Mucosa of descending colon (tissue), 3 donors: Measurements from ENCODE around the gene VPS13D. TPM values are rescaled to one million over a fixed set of nuclear protein-coding genes. Genes with fewer than 3 reads are reported as not detected.

Experiments
- ATAC-seq: fragments of 200-7000 bp; cut with Tn5 transposase; one replicate; pipeline ENCODE4 v1.9.1; 2020; ENCODE audit warnings: mild to moderate bottlenecking, moderate library complexity
- DNase-seq, 3 donors: peaks; one replicate each; pipeline ENCODE4 v3.0.0-alpha.2; 2020
- H3K36me3 ChIP-seq: fragments of 200-600 bp; one replicate; pipeline ENCODE4 v1.8.0; 2021; ENCODE audit warnings: low read depth, mild to moderate bottlenecking
- H3K4me1 ChIP-seq: fragments of 200-600 bp; one replicate; pipeline ENCODE4 v1.8.0; 2021; ENCODE audit warnings: low read depth, mild to moderate bottlenecking
- H3K4me3 ChIP-seq: fragments of 200-600 bp; one replicate; pipeline ENCODE4 v1.8.0; 2021; ENCODE audit warnings: mild to moderate bottlenecking
- H3K9me3 ChIP-seq: fragments of 200-600 bp; one replicate; pipeline ENCODE4 v1.8.0; 2021; ENCODE audit warnings: mild to moderate bottlenecking
- CTCF ChIP-seq: fragments of 200-600 bp; IDR thresholded peaks from one replicate; pipeline ENCODE4 v1.8.0; 2022; ENCODE audit warnings: antibody characterized with exemption, mild to moderate bottlenecking
- intact Hi-C, 2 donors: fragments of 100-400 bp; cut with DNase I in 1 of 2; cut with micrococcal nuclease in 1 of 2; formaldehyde crosslinking; loops; one replicate each; pipeline versions ENCODE4 v1.11.0 to v1.11.1; 2022; cut with DNase I, micrococcal nuclease
- total RNA-seq, 3 donors: library from RNA; stranded (reverse); fragmentation: NEBNext Ultra II Directional in 2 of 3; extraction: Animal tissue kit (Norgen Biotek cat#: 25700) in 2 of 3; gene quantifications; one replicate each; pipeline versions ENCODE4 v1.2.1 to v1.2.4, GENCODE V29; 2021 to 2023
- donor health status: DM: no; HTN: no; CAD: no; lungs with moderate emphysema.
- donor health status: DM: no; HTN: no; CAD: no.
- donor health status: DM: no; HTN: yes; CAD: no.

Gene VPS13D
- total RNA-seq, 3 donors from 2014 or later, result 70.1 to 96.6 (median 96.6) TPM

- no peak for ATAC-seq
- Histone ChIP-seq H3K4me1 (no peaks in the 10 kb centered on the region), H3K9me3 (no peaks in the 10 kb centered on the region), H3K36me3 (no peaks in the 10 kb centered on the region), H3K4me3 (no peak overlapping the region)
- TF ChIP-seq CTCF, result no peak
- intact Hi-C loops, result no loop called here
- no peak for DNase-seq
Measured at GRCh38 chr1:12356004-12356890, 126.4 kb downstream of the VPS13D start.

- no peak for ATAC-seq
- Histone ChIP-seq H3K36me3 (no peaks in the 10 kb centered on the region), H3K4me1 (no peaks in the 10 kb centered on the region), H3K4me3 (no peak overlapping the region), H3K9me3 (no peaks in the 10 kb centered on the region)
- intact Hi-C loops, result no loop called here
- DNase-seq, result no peak
- no peak for TF ChIP-seq CTCF
Measured at GRCh38 chr1:12358499-12358898, 128.7 kb downstream of the VPS13D start.

DNA sequence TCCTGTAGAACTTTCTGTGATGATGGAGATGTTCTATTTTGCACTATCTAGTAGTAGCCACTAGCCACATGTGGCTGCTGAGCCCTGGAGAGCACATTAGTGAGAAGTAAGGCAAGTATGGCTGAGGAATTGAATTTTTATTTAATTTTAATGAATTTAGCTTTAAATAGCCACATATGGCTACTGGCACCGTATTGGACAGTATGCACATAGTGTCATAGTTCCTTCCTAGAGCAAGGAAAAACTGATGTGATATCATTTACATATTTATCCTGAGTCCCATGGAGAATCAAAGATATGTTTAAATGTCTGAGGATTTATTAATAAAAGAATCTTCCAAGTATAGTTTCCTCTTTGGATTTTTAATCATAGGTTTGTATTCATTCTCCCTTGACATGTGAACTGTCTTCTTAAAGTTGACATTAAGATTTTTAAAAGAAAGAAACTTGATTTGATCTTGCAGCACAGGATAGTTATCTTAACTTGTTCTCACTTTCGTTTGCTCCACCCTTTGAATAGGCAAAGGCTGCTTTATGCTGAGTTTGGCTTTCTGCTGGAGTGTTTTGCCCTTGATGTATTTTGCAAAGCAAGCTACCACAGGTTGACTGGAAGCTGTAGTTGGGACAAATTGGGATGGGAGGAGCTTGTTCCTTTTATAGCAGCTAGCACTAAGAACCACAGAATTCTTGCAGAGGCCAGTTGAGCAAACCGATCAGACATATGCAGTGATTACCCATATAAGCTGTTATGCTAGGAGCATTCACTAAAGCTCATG, 129.7 kb downstream of the VPS13D start:
- no peaks in the 10 kb centered on the region for H3K9me3 ChIP-seq
- DNase-seq (no peak), ATAC-seq (no peak)
- no peaks in the 10 kb centered on the region for H3K36me3 ChIP-seq
- H3K4me3 ChIP-seq, result no peak overlapping the region
- intact Hi-C loops, result no loop called here
- H3K4me1 ChIP-seq, result no peaks in the 10 kb centered on the region
- no peak for TF ChIP-seq CTCF

DNA sequence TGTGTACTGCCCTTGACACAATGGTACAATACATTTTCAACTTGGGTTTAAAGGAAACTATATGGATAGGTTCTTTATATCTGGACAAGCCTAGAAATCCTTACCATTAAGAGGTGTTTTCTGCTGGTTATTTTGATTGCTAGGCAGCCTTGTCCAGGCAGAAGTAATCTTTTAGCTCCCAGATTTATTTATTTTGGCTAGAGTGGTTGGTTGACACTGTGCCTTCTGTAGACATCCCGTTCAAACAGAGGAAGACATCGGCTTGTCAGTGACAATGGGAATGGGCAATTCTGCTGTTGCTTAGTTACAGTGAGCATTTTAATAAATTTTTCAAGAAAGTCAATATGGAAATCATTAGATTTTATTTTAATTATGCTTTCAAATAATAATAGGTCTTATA, 138.8 kb downstream of the VPS13D start:
- Histone ChIP-seq H3K36me3 (no peaks in the 10 kb centered on the region), H3K4me3 (no peak overlapping the region), H3K4me1 (no peaks in the 10 kb centered on the region), H3K9me3 (no peaks in the 10 kb centered on the region)
- no peak for ATAC-seq
- TF ChIP-seq CTCF, result no peak
- DNase-seq, result no peak
- intact Hi-C loops, result no loop called here

DNA sequence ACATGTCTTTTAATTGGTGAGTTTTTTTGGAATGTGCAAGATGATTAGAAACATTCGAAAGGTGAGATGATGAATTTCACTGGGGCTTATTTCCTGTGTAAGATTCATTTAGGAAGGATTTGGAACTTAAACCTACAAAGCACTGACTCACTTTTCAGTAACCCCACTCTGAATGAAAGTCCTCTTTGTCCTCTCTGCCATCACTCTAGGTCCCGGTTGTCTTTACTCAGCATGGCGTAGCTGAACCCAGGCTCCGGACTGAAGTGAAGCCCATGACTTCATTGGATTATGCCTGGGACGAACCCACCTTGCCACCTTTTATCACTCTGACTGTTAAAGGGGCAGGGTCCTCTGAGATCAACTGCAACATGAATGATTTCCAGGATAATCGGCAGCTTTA, 139.4 kb downstream of the VPS13D start:
- H3K9me3 ChIP-seq, result no peaks in the 10 kb centered on the region
- intact Hi-C loops, result no loop called here
- no peaks in the 10 kb centered on the region for H3K4me1 ChIP-seq
- H3K36me3 ChIP-seq, result no peaks in the 10 kb centered on the region
- TF ChIP-seq CTCF, result no peak
- H3K4me3 ChIP-seq, result no peak overlapping the region
- DNase-seq (no peak), ATAC-seq (no peak)
